ENCODE measurements around the gene SLC32A1. TPM values are rescaled to one million over a fixed set of nuclear protein-coding genes. Genes with fewer than 3 reads are reported as not detected.

Gene SLC32A1, protein sequence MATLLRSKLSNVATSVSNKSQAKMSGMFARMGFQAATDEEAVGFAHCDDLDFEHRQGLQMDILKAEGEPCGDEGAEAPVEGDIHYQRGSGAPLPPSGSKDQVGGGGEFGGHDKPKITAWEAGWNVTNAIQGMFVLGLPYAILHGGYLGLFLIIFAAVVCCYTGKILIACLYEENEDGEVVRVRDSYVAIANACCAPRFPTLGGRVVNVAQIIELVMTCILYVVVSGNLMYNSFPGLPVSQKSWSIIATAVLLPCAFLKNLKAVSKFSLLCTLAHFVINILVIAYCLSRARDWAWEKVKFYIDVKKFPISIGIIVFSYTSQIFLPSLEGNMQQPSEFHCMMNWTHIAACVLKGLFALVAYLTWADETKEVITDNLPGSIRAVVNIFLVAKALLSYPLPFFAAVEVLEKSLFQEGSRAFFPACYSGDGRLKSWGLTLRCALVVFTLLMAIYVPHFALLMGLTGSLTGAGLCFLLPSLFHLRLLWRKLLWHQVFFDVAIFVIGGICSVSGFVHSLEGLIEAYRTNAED
- total RNA-seq (not detected), total RNA-seq (0 reads per million in 2 donors)

- peaks cover 43% of the 10 kb centered on the region for H3K4me1 Mint-ChIP-seq
- DNase-seq (no peak), ATAC-seq (no peak)
- H3K9me3 ChIP-seq (ENCODE audit: control insufficient read depth, low read length, poor library complexity, severe bottlenecking) = no peaks in the 10 kb centered on the region
- peak within 1 kb of the TSS; percentile 72 for H3K27ac Mint-ChIP-seq
- H3K4me3 Mint-ChIP-seq = peak within 1 kb of the TSS; percentile 89
- peaks cover 93% of the 10 kb centered on the region for H3K27me3 Mint-ChIP-seq
- H3K36me3 Mint-ChIP-seq (ENCODE audit: low read depth) = peaks cover 17% of the 10 kb centered on the region
Measured at GRCh38 chr20:38723848-38724625, at the start of gene SLC32A1. TSS of gene SLC32A1 (plus strand) at chr20:38724486. CDS start at chr20:38724725, 239 bp downstream.

DNA sequence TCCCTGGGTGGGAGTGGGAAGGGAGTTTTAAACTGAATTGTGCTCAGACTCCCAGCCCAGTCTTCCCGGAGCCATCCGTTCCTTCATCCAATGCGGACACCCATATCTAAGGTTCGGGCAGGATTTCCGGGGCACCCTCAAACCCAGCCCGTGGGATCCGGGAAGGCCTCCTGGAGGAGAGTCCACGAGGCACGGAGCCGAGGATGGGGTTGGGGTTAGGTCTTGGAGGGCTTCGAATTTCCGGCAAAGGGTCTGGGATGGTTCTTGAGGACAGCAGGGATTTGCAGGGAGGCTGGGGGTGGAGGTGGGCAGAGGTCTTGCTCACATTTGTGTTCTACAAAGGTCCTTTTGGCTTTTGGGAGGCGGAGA is 49.5 kb upstream of the SLC32A1 start:
- H3K27me3 Mint-ChIP-seq = peaks cover 37% of the 10 kb centered on the region
- H3K4me1 Mint-ChIP-seq = peaks cover 11% of the 10 kb centered on the region
- H3K4me3 Mint-ChIP-seq = peak overlapping the region; percentile 87
- H3K36me3 Mint-ChIP-seq (ENCODE audit: low read depth) = no peaks in the 10 kb centered on the region
- no peak for ATAC-seq
- no peaks in the 10 kb centered on the region for H3K9me3 ChIP-seq (ENCODE audit: control insufficient read depth, low read length, poor library complexity, severe bottlenecking)
- DNase-seq = no peak
- H3K27ac Mint-ChIP-seq = no peak overlapping the region

DNA sequence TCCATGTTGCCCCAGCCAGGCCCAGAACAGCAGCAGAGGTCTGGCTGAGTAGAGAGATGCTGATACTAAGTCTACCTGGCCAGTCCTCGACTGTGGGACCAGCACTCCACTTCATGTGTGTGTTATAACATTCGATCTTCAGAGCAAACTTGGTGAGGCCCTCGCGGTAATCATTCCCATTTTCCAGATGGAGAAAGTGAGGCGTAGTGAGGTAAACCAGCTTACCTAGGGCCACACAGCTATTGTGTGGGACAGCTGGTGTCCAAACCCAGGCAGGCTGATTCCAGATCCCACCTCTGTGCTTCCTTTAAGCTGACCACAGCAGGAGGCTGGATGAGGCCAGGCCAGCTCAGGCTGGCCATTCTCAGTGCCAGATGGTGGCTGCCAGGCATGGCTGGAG is 47.7 kb upstream of the SLC32A1 start:
- no peak for DNase-seq
- H3K9me3 ChIP-seq (ENCODE audit: control insufficient read depth, low read length, poor library complexity, severe bottlenecking) = peaks cover 1% of the 10 kb centered on the region
- Mint-ChIP-seq H3K36me3 (ENCODE audit: low read depth) (no peaks in the 10 kb centered on the region), H3K27me3 (peaks cover 34% of the 10 kb centered on the region), H3K4me1 (peaks cover 11% of the 10 kb centered on the region), H3K4me3 (no peak overlapping the region), H3K27ac (no peak overlapping the region)
- no peak for ATAC-seq

DNA sequence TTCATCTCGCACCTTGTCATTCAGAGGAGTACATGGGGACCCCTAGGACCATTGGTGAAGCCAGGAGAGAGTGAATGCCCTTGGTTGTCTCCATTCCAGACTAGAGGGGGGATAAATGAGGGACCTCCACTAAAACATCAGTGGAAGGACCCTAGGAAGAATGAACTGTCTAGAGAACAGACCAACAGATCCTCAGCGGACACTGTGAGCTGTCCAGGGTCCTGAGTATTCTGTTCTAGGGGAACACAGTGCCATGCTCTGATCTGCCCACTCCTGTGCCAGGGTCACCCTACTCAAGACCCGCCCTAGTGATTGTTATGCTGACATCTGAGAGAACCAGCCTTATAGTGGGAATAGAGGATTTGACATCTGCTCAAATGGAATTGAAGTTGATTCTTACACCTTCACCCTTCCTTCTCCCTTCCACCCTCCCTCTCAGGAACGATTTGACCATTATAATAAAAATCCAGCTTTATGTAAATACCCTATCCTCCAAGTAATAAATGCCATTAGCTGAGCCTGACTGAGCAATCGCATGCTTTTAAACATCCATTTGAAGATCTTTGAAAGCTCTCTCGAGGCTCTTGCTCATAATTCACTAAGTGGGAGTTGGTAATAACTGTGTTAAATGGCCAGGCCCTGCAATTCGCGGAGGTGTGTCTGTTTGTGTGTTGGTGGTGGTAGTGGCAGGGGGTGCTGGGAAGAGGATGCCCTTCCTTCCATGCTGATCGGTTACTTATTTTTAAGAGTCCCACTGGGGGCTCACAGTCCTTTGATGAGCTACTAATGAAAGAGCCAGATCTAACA is 43.6 kb upstream of the SLC32A1 start:
- no peaks in the 10 kb centered on the region for H3K4me1 Mint-ChIP-seq
- H3K9me3 ChIP-seq (ENCODE audit: control insufficient read depth, low read length, poor library complexity, severe bottlenecking) = peaks cover 4% of the 10 kb centered on the region
- H3K36me3 Mint-ChIP-seq (ENCODE audit: low read depth) = no peaks in the 10 kb centered on the region
- ATAC-seq (peak; percentile 50), DNase-seq (no peak)
- H3K4me3 Mint-ChIP-seq = no peak overlapping the region
- H3K27ac Mint-ChIP-seq = no peak overlapping the region
- H3K27me3 Mint-ChIP-seq = peaks cover 35% of the 10 kb centered on the region

DNA sequence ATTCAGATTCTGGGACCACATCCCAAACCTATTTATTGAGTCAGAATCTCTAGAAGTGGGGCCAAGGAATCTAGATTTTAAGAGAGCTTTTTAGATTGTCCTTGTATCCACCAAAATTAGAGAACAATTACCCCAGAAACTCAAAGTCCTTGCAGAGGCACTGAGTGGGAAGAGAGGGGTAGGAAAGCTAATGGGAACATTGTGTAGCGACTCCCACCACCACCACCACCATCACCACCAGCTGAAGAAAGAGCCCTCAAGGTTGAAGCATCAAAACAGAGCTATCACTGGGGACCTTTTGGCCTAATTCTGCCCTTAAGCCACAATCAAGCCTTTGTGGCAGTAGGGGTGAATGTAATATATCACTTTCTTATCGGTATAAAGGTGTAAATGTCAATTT is 39.0 kb upstream of the SLC32A1 start:
- DNase-seq (no peak), ATAC-seq (no peak)
- no peaks in the 10 kb centered on the region for H3K4me1 Mint-ChIP-seq

GRCh38 chr20:38685853-38686473 is 38.3 kb upstream of the SLC32A1 start:
- no peaks in the 10 kb centered on the region for H3K4me1 Mint-ChIP-seq
- H3K27ac Mint-ChIP-seq = no peak overlapping the region
- no peaks in the 10 kb centered on the region for H3K36me3 Mint-ChIP-seq (ENCODE audit: low read depth)
- no peak overlapping the region for H3K4me3 Mint-ChIP-seq
- H3K27me3 Mint-ChIP-seq = peaks cover 48% of the 10 kb centered on the region
- ATAC-seq (no peak), DNase-seq (peak in 1 of 3 donors; percentile 17)
- H3K9me3 ChIP-seq (ENCODE audit: control insufficient read depth, low read length, poor library complexity, severe bottlenecking) = peaks cover 5% of the 10 kb centered on the region

More for the DNA sequence above, 39.0 kb upstream of the SLC32A1 start:
- H3K4me3 Mint-ChIP-seq = no peak overlapping the region
- H3K36me3 Mint-ChIP-seq (ENCODE audit: low read depth) = no peaks in the 10 kb centered on the region
- H3K27ac Mint-ChIP-seq = no peak overlapping the region
- H3K9me3 ChIP-seq (ENCODE audit: control insufficient read depth, low read length, poor library complexity, severe bottlenecking) = peaks cover 4% of the 10 kb centered on the region
- peaks cover 50% of the 10 kb centered on the region for H3K27me3 Mint-ChIP-seq

- no peaks in the 10 kb centered on the region for H3K36me3 Mint-ChIP-seq (ENCODE audit: low read depth)
- no peak overlapping the region for H3K4me3 Mint-ChIP-seq
- H3K4me1 Mint-ChIP-seq = no peaks in the 10 kb centered on the region
- no peak overlapping the region for H3K27ac Mint-ChIP-seq
- DNase-seq (peak; percentile 16 to 49 (median 26)), ATAC-seq (no peak)
- H3K9me3 ChIP-seq (ENCODE audit: control insufficient read depth, low read length, poor library complexity, severe bottlenecking) = peaks cover 2% of the 10 kb centered on the region
- peaks cover 33% of the 10 kb centered on the region for H3K27me3 Mint-ChIP-seq
Measured at GRCh38 chr20:38692436-38693411, 31.6 kb upstream of the SLC32A1 start.

- no peaks in the 10 kb centered on the region for H3K9me3 ChIP-seq (ENCODE audit: control insufficient read depth, low read length, poor library complexity, severe bottlenecking)
- no peak overlapping the region for H3K27ac Mint-ChIP-seq
- no peak overlapping the region for H3K4me3 Mint-ChIP-seq
- H3K27me3 Mint-ChIP-seq = peaks cover 13% of the 10 kb centered on the region
- no peaks in the 10 kb centered on the region for H3K4me1 Mint-ChIP-seq
- ATAC-seq = no peak
- no peak for DNase-seq
- no peaks in the 10 kb centered on the region for H3K36me3 Mint-ChIP-seq (ENCODE audit: low read depth)
Measured at GRCh38 chr20:38697306-38697705, 27.0 kb upstream of the SLC32A1 start.

GRCh38 chr20:38698541-38698940 is 25.7 kb upstream of the SLC32A1 start:
- no peaks in the 10 kb centered on the region for H3K9me3 ChIP-seq (ENCODE audit: control insufficient read depth, low read length, poor library complexity, severe bottlenecking)
- H3K4me3 Mint-ChIP-seq = no peak overlapping the region
- DNase-seq (no peak), ATAC-seq (no peak)
- H3K4me1 Mint-ChIP-seq = no peaks in the 10 kb centered on the region
- no peaks in the 10 kb centered on the region for H3K36me3 Mint-ChIP-seq (ENCODE audit: low read depth)
- H3K27me3 Mint-ChIP-seq = peaks cover 21% of the 10 kb centered on the region
- no peak overlapping the region for H3K27ac Mint-ChIP-seq

- H3K9me3 ChIP-seq (ENCODE audit: control insufficient read depth, low read length, poor library complexity, severe bottlenecking) = no peaks in the 10 kb centered on the region
- DNase-seq = no peak
- ATAC-seq = no peak
- no peak overlapping the region for H3K27ac Mint-ChIP-seq
- H3K27me3 Mint-ChIP-seq = peaks cover 32% of the 10 kb centered on the region
- peaks cover 5% of the 10 kb centered on the region for H3K36me3 Mint-ChIP-seq (ENCODE audit: low read depth)
- no peaks in the 10 kb centered on the region for H3K4me1 Mint-ChIP-seq
- no peak overlapping the region for H3K4me3 Mint-ChIP-seq
Measured at GRCh38 chr20:38700141-38700540, 24.1 kb upstream of the SLC32A1 start.

DNA sequence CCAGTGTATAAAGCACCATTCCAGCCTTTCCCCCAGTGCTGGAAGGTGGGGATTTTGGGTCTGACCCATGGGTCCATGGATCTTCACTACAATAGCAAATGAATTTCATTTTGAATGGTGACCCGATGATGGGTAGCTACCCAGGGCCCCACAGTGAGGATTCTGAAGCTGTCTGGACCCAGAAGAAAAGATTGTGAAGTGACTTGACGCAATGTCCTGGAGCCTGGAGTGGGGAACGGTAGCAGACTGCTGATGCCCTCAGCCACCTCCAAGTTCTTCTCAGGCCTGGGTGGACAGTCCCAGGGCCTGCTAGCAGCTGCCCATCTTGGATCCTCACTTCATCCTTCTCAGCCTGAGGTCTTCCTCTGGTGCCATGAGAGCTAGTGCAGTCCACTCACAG is 23.4 kb upstream of the SLC32A1 start:
- peaks cover 5% of the 10 kb centered on the region for H3K36me3 Mint-ChIP-seq (ENCODE audit: low read depth)
- peaks cover 25% of the 10 kb centered on the region for H3K27me3 Mint-ChIP-seq
- ATAC-seq (no peak), DNase-seq (no peak)
- no peak overlapping the region for H3K27ac Mint-ChIP-seq
- H3K4me1 Mint-ChIP-seq = no peaks in the 10 kb centered on the region
- H3K9me3 ChIP-seq (ENCODE audit: control insufficient read depth, low read length, poor library complexity, severe bottlenecking) = no peaks in the 10 kb centered on the region
- H3K4me3 Mint-ChIP-seq = no peak overlapping the region

DNA sequence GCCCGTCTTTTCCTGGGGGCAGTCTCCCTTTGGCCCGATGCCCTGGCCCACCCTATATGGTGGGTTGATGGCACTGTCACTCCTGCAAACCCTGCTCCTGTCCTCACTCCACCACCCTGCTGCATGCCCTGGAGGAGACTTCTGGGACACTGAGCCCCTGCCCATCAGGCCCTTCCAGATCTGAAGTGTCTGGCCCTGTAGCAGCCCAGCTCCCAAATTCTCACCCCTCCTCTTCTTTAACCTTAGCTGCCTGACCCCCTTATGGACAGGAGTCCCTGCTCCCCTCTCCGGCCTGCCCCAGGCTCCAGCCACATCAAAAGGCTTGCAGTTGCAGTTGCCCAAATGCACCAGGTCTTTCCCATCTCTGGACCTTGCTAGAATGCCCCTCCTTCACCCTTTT is 20.8 kb upstream of the SLC32A1 start:
- Mint-ChIP-seq H3K4me1 (no peaks in the 10 kb centered on the region), H3K27ac (no peak overlapping the region), H3K4me3 (no peak overlapping the region), H3K27me3 (peaks cover 37% of the 10 kb centered on the region), H3K36me3 (ENCODE audit: low read depth) (peaks cover 5% of the 10 kb centered on the region)
- no peaks in the 10 kb centered on the region for H3K9me3 ChIP-seq (ENCODE audit: control insufficient read depth, low read length, poor library complexity, severe bottlenecking)
- no peak for ATAC-seq
- DNase-seq = no peak
